Upper lobe of left lung (tissue), 6 donors: ENCODE data around the gene TANGO2. TPM values are rescaled to one million over a fixed set of nuclear protein-coding genes. Genes with fewer than 3 reads are reported as not detected.
A peak's percentile ranks its signal among the peaks of the same experiment; 100 is the strongest.

Experiments
- ATAC-seq, 2 donors: fragments of 200-7000 bp; cut with Tn5 transposase; one replicate each; pipeline ENCODE4 v1.9.1; 2022; ENCODE audit warnings: mild to moderate bottlenecking in 2 of 2, moderate library complexity in 2 of 2; ENCODE audit not compliant: low FRiP score in 2 of 2
- DNase-seq, 2 donors: peaks; one replicate each; pipeline ENCODE4 v3.0.0-alpha.2; 2019 to 2020
- H3K27ac ChIP-seq, 4 donors: fragments of 200-600 bp; sonication (generic); one replicate each; pipeline ENCODE4 v1.5.1; 2016 to 2019
- H3K27me3 ChIP-seq, 4 donors: fragments of 200-600 bp; sonication (generic); one replicate each; pipeline ENCODE4 v1.5.1; 2017 to 2019
- H3K36me3 ChIP-seq, 4 donors: fragments of 200-600 bp; sonication (generic); one replicate each; pipeline ENCODE4 v1.5.1; 2016 to 2019
- H3K4me1 ChIP-seq, 4 donors: fragments of 200-600 bp; sonication (generic); one replicate each; pipeline ENCODE4 v1.5.1; 2018 to 2019
- H3K4me3 ChIP-seq, 4 donors: fragments of 200-600 bp; sonication (generic); one replicate each; pipeline ENCODE4 v1.5.1; 2017 to 2019; ENCODE audit warnings: mild to moderate bottlenecking in 2 of 4, moderate library complexity in 1 of 4
- H3K9me3 ChIP-seq, 4 donors: fragments of 200-600 bp; sonication (generic); one replicate each; pipeline ENCODE4 v1.5.1; 2018 to 2019
- EP300 ChIP-seq, 4 donors: sonication (generic); formaldehyde crosslinking; IDR thresholded peaks; one replicate each; pipeline ENCODE4 v1.5.1; 2017; ENCODE audit warnings: antibody characterized with exemption in 4 of 4, control low read depth in 2 of 4
- POLR2A ChIP-seq, 4 donors: fragments of 450-650 bp; IDR thresholded peaks; one replicate each; pipeline ENCODE4 v1.5.1; 2016 to 2017; ENCODE audit warnings: antibody characterized with exemption in 4 of 4, mild to moderate bottlenecking in 2 of 4
- POLR2AphosphoS5 ChIP-seq, 2 donors: sonication (generic); formaldehyde crosslinking; IDR thresholded peaks; one replicate each; pipeline ENCODE4 v1.5.1; 2017; ENCODE audit warnings: antibody characterized with exemption in 2 of 2
- WGBS, 2 donors: methylation state at CpG; one replicate each; pipeline ENCODE4 v1.1.5; 2017 to 2018; 5-methylcytosine and 5-hydroxymethylcytosine counted together
- total RNA-seq, 6 donors: library from RNA; depleted of rRNA in 4 of 6; stranded (reverse); fragments of >200 nt in 4 of 6; gene quantifications; one replicate each; pipeline versions ENCODE4 v1.1.0 to v1.2.1, GENCODE V29; 2016 to 2021
- TF ChIP-seq, protein P1 (sequence below), 6 experiments: fragments of 450-650 bp in 4 of 6; fragments of 200-600 bp in 2 of 6; sonication (generic) in 2 of 6; IDR thresholded peaks; one replicate each; pipeline ENCODE4 v1.5.1; 2016 to 2019; ENCODE audit warnings: antibody characterized with exemption in 6 of 6
- donor health status: DM: no; HTN: no; CAD: no; lungs with moderate emphysema.
- donor health status: DM: no; HTN: yes; CAD: no; lungs with severe emphysema.

TANGO2 gene
- total RNA-seq, 6 donors from 2014 or later = 33.9 to 94.3 (median 55.0) TPM

DNA sequence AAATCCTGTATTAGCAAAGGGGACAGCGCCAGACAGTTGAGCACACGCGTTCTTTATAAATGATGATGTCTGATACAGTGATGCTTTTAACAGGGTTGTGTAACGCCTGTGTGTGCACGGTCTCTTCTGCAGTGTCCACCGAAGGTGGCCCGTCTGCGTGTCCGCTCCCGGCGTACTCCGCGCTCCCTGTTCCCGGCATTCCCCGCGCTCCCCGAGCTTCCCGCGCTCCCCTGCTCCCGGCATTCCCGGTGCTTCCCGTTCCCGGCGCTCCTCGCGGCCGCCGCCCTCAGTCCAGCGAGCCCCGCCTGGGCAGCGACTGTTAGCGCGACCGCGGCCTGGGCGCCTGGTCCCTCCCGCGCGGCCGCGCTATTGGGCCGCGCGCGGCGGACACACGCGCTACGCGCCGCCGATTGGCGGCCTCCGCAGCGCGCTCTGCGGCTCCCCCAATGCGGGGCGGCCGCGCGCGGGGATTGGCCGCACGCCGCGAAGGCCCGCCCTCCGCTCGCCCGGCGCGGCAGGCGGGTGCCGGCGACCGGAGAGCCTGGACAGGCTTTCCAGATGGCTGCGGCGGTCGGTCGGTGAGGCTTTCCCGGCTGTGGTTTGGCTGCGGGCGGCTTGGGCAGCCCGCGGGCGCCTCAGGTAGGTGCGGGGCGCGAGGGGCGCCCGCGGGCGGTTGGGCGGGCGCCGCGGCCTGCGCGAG is 59.0 kb downstream of the TANGO2 start, which contains the start of gene DGCR8:
TSS of gene DGCR8 (plus strand) at position 497 of the 700 bp plus-strand sequence. CDS start 5,723 bp downstream, outside the sequence.
- DNase-seq (peak; percentile 94 to 97), ATAC-seq (peak; percentile 95 to 97)
- no peaks in the 10 kb centered on the region for H3K36me3 ChIP-seq
- TF ChIP-seq POLR2A (IDR thresholded peaks at IDR 0.05) (peak in 2 of 4 donors; percentile 53 to 76), EP300 (IDR thresholded peaks at IDR 0.05) (peak in 1 of 4 donors; percentile 70), POLR2AphosphoS5 (IDR thresholded peaks at IDR 0.05) (peak; percentile 66 to 91)
- TF ChIP-seq, protein P1, sequence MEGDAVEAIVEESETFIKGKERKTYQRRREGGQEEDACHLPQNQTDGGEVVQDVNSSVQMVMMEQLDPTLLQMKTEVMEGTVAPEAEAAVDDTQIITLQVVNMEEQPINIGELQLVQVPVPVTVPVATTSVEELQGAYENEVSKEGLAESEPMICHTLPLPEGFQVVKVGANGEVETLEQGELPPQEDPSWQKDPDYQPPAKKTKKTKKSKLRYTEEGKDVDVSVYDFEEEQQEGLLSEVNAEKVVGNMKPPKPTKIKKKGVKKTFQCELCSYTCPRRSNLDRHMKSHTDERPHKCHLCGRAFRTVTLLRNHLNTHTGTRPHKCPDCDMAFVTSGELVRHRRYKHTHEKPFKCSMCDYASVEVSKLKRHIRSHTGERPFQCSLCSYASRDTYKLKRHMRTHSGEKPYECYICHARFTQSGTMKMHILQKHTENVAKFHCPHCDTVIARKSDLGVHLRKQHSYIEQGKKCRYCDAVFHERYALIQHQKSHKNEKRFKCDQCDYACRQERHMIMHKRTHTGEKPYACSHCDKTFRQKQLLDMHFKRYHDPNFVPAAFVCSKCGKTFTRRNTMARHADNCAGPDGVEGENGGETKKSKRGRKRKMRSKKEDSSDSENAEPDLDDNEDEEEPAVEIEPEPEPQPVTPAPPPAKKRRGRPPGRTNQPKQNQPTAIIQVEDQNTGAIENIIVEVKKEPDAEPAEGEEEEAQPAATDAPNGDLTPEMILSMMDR (IDR thresholded peaks at IDR 0.05) = peak in 3 of 6 experiments; percentile 4 to 28 (median 22)
- H3K27ac ChIP-seq = peak within 1 kb of the TSS; percentile 81 to 91 (median 90)
- no peaks in the 10 kb centered on the region for H3K27me3 ChIP-seq
- no peaks in the 10 kb centered on the region for H3K9me3 ChIP-seq
- 0% methylated on average over 7 to 20 of the region's 100 CpGs for WGBS, 2 donors
- H3K4me1 ChIP-seq = peaks cover 36 to 49% (median 46%) of the 10 kb centered on the region in 4 donors
- H3K4me3 ChIP-seq = peak within 1 kb of the TSS; percentile 70 to 98 (median 83)

DNA sequence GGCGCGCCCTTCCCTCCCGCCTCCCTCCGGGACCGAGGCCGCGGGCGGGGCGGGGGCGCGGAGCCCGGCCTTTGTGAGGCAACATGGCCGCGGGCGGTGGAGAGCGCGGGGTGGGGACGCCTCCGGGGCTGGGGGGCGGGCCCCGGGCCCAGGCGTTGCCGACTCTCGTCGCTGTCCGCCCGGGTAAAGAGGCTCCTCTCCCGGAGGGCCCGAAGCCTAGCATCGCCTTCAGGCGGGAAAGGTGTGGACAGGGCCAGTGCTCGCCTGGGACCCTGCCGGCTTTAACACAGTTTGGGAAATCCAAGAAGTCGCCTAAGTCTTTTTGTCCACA is 59.5 kb downstream of the TANGO2 start:
- TF ChIP-seq EP300 (IDR thresholded peaks at IDR 0.05) = no peak
- no peak for TF ChIP-seq POLR2A (IDR thresholded peaks at IDR 0.05)
- TF ChIP-seq POLR2AphosphoS5 (IDR thresholded peaks at IDR 0.05) = no peak
- TF ChIP-seq, protein P1 (IDR thresholded peaks at IDR 0.05) = no peak
- H3K9me3 ChIP-seq = no peaks in the 10 kb centered on the region
- WGBS, 2 donors = 0% methylated on average over 4 to 13 of the region's 34 CpGs

DNA sequence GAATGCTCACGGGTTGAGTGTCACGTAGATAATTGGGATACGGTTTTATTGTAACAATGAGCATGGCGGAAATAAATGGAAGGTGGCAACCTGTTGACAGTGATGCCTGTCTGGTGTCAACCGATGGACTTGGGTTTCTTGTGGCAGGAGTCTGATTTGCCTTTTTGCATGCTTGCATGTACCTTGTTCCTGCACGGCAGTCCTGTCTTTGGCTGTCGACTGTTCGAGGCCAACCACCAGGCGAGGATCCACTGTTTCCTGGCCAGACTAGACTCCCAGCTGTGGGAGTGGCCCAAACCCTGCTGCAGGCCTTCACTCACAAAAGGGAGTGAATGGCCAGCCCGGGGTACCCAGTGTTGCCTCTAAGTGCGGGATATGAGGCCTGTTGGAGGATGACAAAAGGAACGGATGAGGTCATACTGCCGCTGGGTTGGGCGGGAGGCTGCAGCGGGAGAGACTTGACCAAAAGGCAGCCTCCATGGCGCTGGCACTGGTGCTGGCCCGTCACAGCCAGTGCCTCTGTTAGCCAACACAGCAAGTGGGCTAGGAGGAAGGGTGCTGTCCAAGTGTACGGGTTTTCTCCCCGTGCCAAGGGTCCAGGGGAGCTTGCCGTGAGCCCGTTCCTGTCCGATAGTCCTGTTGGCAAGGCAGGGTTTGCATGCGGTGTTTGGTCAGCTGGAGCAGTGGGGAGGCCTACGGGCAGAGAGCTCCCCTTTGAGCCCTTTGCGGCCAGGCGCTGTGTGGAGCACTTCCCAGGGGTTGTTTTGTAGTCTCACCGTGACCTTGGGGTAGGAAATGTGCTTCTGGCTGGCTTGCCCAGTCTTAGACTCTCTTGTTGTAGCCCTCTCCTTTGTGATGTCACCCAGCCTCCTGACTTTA is 60.1 kb downstream of the TANGO2 start:
- peak in 1 of 2 donors; percentile 32 for DNase-seq
- H3K4me1 ChIP-seq = peaks cover 39 to 53% (median 49%) of the 10 kb centered on the region in 4 donors
- no peaks in the 10 kb centered on the region for H3K27me3 ChIP-seq
- TF ChIP-seq POLR2A (IDR thresholded peaks at IDR 0.05) = no peak
- TF ChIP-seq, protein P1 (IDR thresholded peaks at IDR 0.05) = no peak
- no peak for TF ChIP-seq POLR2AphosphoS5 (IDR thresholded peaks at IDR 0.05)
- TF ChIP-seq EP300 (IDR thresholded peaks at IDR 0.05) = no peak
- H3K9me3 ChIP-seq = no peaks in the 10 kb centered on the region
- peak overlapping the region; percentile 50 to 98 (median 83) for H3K4me3 ChIP-seq
- peak in 1 of 2 donors; percentile 21 for ATAC-seq
- WGBS, 2 donors = 27 to 31% methylated on average over 16 to 27 of the region's 27 CpGs
- peak overlapping the region; percentile 81 to 91 (median 90) for H3K27ac ChIP-seq
- H3K36me3 ChIP-seq = peaks cover 4 to 6% (median 5%) of the 10 kb centered on the region in 4 donors

More for the DNA sequence above, 59.5 kb downstream of the TANGO2 start:
- Histone ChIP-seq H3K27me3 (no peaks in the 10 kb centered on the region), H3K36me3 (peaks cover 0 to under 1% (median 0%) of the 10 kb centered on the region in 4 donors), H3K4me3 (peak overlapping the region; percentile 50 to 98 (median 83)), H3K4me1 (peaks cover 39 to 53% (median 49%) of the 10 kb centered on the region in 4 donors), H3K27ac (peak overlapping the region; percentile 81 to 91 (median 90))
- DNase-seq (peak; percentile 74 to 95), ATAC-seq (peak; percentile 56 to 84)

DNA sequence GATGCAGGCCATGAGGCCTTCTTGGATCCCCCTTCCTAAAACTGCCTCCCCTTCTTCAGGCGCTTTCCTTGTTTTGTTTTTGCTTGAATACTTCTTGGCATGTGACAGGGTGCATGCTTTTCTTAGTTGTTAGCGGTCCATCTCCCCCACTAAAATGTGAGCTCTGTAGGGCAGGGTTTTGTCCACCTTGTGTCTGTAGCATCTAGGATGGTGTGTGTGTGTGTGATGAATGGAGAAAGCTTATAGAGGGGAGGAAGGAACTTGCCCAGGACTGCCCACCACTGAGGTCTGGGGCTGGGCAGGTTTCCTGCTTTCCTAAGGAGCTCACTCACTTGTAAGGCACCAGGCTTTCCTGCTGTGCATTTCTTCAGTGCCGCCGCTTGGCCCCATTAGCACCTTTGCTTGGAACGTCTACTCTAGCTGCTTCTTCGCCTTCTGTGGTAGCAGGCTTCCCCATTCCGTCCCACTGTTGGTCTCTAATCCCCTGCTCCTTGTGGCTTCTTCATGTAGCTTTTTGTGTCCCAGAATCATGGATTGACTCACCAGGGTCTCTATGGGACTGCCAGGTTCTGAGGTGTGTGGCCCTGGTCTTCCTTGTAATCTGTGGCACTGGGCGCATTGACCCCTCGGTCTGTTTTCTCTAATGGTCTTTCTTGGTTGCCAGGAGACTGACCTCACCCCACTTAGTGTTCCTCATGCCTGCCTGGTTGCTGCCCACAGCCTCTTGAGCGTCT is 62.4 kb downstream of the TANGO2 start:
- Histone ChIP-seq H3K27me3 (no peaks in the 10 kb centered on the region), H3K4me1 (peaks cover 39 to 53% (median 49%) of the 10 kb centered on the region in 4 donors), H3K36me3 (peaks cover 21 to 29% (median 28%) of the 10 kb centered on the region in 4 donors), H3K9me3 (no peaks in the 10 kb centered on the region), H3K27ac (peak overlapping the region in 1 of 4 donors; percentile 8), H3K4me3 (no peak overlapping the region)
- TF ChIP-seq, protein P1 (IDR thresholded peaks at IDR 0.05) = no peak
- TF ChIP-seq EP300 (IDR thresholded peaks at IDR 0.05) (no peak), POLR2A (IDR thresholded peaks at IDR 0.05) (no peak), POLR2AphosphoS5 (IDR thresholded peaks at IDR 0.05) (no peak)
- DNase-seq (no peak), ATAC-seq (no peak)
- 87 to 88% methylated on average over 10 of the region's 10 CpGs for WGBS, 2 donors
